Prostate gland (tissue), 2 donors: ENCODE results near the gene CPED1.

Experiments used
- CTCF ChIP-seq, 4 experiments: fragments of 200-600 bp in 2 of 4; fragments of 450-650 bp in 2 of 4; sonication (generic) in 2 of 4; IDR thresholded peaks; 1 replicate in 3 of 4; 2 replicates in 1 of 4; pipeline ENCODE4 v1.5.1; 2016 to 2019; ENCODE audit warnings: antibody characterized with exemption in 4 of 4, mild to moderate bottlenecking in 2 of 4, moderate library complexity in 2 of 4
- POLR2AphosphoS5 ChIP-seq: sonication (generic); formaldehyde crosslinking; IDR thresholded peaks from one replicate; pipeline ENCODE4 v1.6.1; 2017; ENCODE audit warnings: antibody characterized with exemption

GRCh38 chr7:120985839-120986238, 2.7 kb upstream of the CPED1 start:
- no peak for TF ChIP-seq CTCF (IDR thresholded peaks at IDR 0.05)
- no peak for TF ChIP-seq POLR2AphosphoS5
